ENCODE data around the gene FBXL19.
A peak's percentile ranks its signal among the peaks of the same experiment; 100 is the strongest.

The FBXL19 gene

GRCh38 chr16:30992276-30992780 lies 69.0 kb downstream of the FBXL19 start:
- DNase-seq: no peak

- DNase-seq: no peak
Observed at GRCh38 chr16:30992931-30993816, 69.8 kb downstream of the FBXL19 start.

- no peak for DNase-seq
Observed at GRCh38 chr16:30995927-30996323, 72.6 kb downstream of the FBXL19 start.

- DNase-seq: no peak
Observed at GRCh38 chr16:30996324-30996984, 73.1 kb downstream of the FBXL19 start.

GRCh38 chr16:30996985-30997724 lies 73.8 kb downstream of the FBXL19 start:
- DNase-seq: peak; percentile 88

GRCh38 chr16:30997725-30998711 lies 74.6 kb downstream of the FBXL19 start:
- no peak for DNase-seq

Data from stimulated activated CD4-positive, alpha-beta T cell treated with anti-CD3 and anti-CD28 coated beads, Interleukin-12 subunit alpha, Interleukin-12 subunit beta, amount 100 ng/mL, for 4 hours (primary cell).